ENCODE measurements around the gene CAPN13.

Gene CAPN13

GRCh38 chr2:30765876-30766470 lies 41.3 kb downstream of the CAPN13 start:
- H3K9me3 ChIP-seq (ENCODE audit: control insufficient read depth, low read length), result no peaks in the 10 kb centered on the region
- H3K27ac ChIP-seq (ENCODE audit: insufficient read depth, low read length, poor library complexity, severe bottlenecking), result no peak overlapping the region
- no peaks in the 10 kb centered on the region for H3K36me3 ChIP-seq (ENCODE audit: control insufficient read depth, insufficient read depth, low read length)
- no peaks in the 10 kb centered on the region for H3K27me3 ChIP-seq (replicated peaks; ENCODE audit: control insufficient read depth, insufficient read depth, low read length, poor library complexity, severe bottlenecking)
- no peaks in the 10 kb centered on the region for H3K4me1 ChIP-seq (ENCODE audit: control insufficient read depth, insufficient read depth, low read length, poor library complexity, severe bottlenecking)
- H3K4me3 ChIP-seq (ENCODE audit: insufficient read depth, low read depth, low read length, poor library complexity, severe bottlenecking), result no peak overlapping the region
- DNase-seq, result no peak

DNA sequence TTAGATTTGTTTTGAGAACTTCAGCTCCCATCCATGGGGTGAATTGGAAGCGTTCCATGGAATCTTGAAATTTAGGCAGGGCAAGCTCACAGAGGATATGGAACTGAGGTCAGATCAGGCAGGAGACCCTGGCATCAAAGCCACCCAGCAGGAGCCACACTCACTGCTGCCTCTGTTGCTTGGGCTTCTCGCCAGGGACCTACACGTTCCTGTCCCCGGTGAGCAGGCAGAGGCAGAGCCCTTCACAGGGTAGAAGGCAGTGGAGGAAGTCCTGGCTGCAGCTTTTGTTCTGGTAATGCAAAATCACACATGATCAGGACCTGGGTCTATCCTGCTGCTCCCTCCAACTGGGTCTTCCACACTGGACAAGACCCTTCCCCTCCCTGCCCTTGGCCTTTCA lies 42.1 kb downstream of the CAPN13 start:
- no peaks in the 10 kb centered on the region for H3K4me1 ChIP-seq (ENCODE audit: control insufficient read depth, insufficient read depth, low read length, poor library complexity, severe bottlenecking)
- H3K27ac ChIP-seq (ENCODE audit: insufficient read depth, low read length, poor library complexity, severe bottlenecking), result no peak overlapping the region
- no peaks in the 10 kb centered on the region for H3K36me3 ChIP-seq (ENCODE audit: control insufficient read depth, insufficient read depth, low read length)
- H3K27me3 ChIP-seq (replicated peaks; ENCODE audit: control insufficient read depth, insufficient read depth, low read length, poor library complexity, severe bottlenecking), result no peaks in the 10 kb centered on the region
- no peak overlapping the region for H3K4me3 ChIP-seq (ENCODE audit: insufficient read depth, low read depth, low read length, poor library complexity, severe bottlenecking)
- no peaks in the 10 kb centered on the region for H3K9me3 ChIP-seq (ENCODE audit: control insufficient read depth, low read length)
- DNase-seq, result no peak

- no peak overlapping the region for H3K4me3 ChIP-seq (ENCODE audit: insufficient read depth, low read depth, low read length, poor library complexity, severe bottlenecking)
- H3K9me3 ChIP-seq (ENCODE audit: control insufficient read depth, low read length), result no peaks in the 10 kb centered on the region
- H3K27ac ChIP-seq (ENCODE audit: insufficient read depth, low read length, poor library complexity, severe bottlenecking), result no peak overlapping the region
- DNase-seq, result no peak
- no peaks in the 10 kb centered on the region for H3K27me3 ChIP-seq (replicated peaks; ENCODE audit: control insufficient read depth, insufficient read depth, low read length, poor library complexity, severe bottlenecking)
- no peaks in the 10 kb centered on the region for H3K4me1 ChIP-seq (ENCODE audit: control insufficient read depth, insufficient read depth, low read length, poor library complexity, severe bottlenecking)
- no peaks in the 10 kb centered on the region for H3K36me3 ChIP-seq (ENCODE audit: control insufficient read depth, insufficient read depth, low read length)
Measured at GRCh38 chr2:30764021-30764800, 43.0 kb downstream of the CAPN13 start.

DNA sequence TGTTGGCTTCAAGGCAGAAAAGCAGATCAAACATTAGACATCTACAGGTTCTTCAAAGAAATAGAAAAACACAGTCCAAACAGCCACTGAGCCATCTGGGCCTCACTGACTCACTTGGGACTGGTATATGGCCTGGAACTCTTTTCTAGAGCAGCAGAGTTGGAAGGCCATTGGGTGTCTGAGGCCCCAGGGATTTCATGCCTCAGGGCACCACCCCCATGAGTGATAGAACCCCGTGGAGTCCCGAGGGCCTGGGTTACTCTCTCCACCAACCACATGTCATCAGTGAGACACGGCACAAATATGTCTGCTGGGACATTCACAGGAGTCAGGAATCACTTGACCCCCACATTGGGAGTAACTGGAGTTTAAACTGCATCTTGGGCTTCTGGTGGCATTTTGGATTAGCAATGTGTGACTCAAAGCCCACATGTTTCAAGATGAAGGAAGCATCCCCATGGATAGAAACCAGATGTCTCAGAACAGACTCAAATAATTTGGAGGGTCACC lies 44.0 kb downstream of the CAPN13 start:
- H3K27me3 ChIP-seq (replicated peaks; ENCODE audit: control insufficient read depth, insufficient read depth, low read length, poor library complexity, severe bottlenecking), result no peaks in the 10 kb centered on the region
- no peak overlapping the region for H3K4me3 ChIP-seq (ENCODE audit: insufficient read depth, low read depth, low read length, poor library complexity, severe bottlenecking)
- no peaks in the 10 kb centered on the region for H3K36me3 ChIP-seq (ENCODE audit: control insufficient read depth, insufficient read depth, low read length)
- no peak for DNase-seq
- H3K4me1 ChIP-seq (ENCODE audit: control insufficient read depth, insufficient read depth, low read length, poor library complexity, severe bottlenecking), result no peaks in the 10 kb centered on the region
- H3K27ac ChIP-seq (ENCODE audit: insufficient read depth, low read length, poor library complexity, severe bottlenecking), result no peak overlapping the region
- no peaks in the 10 kb centered on the region for H3K9me3 ChIP-seq (ENCODE audit: control insufficient read depth, low read length)

- Histone ChIP-seq H3K27ac (ENCODE audit: insufficient read depth, low read length, poor library complexity, severe bottlenecking) (no peak overlapping the region), H3K36me3 (ENCODE audit: control insufficient read depth, insufficient read depth, low read length) (no peaks in the 10 kb centered on the region), H3K4me3 (ENCODE audit: insufficient read depth, low read depth, low read length, poor library complexity, severe bottlenecking) (no peak overlapping the region), H3K27me3 (replicated peaks; ENCODE audit: control insufficient read depth, insufficient read depth, low read length, poor library complexity, severe bottlenecking) (no peaks in the 10 kb centered on the region), H3K4me1 (ENCODE audit: control insufficient read depth, insufficient read depth, low read length, poor library complexity, severe bottlenecking) (no peaks in the 10 kb centered on the region), H3K9me3 (ENCODE audit: control insufficient read depth, low read length) (no peaks in the 10 kb centered on the region)
- DNase-seq, result no peak
Measured at GRCh38 chr2:30761226-30761625, 46.0 kb downstream of the CAPN13 start.

DNA sequence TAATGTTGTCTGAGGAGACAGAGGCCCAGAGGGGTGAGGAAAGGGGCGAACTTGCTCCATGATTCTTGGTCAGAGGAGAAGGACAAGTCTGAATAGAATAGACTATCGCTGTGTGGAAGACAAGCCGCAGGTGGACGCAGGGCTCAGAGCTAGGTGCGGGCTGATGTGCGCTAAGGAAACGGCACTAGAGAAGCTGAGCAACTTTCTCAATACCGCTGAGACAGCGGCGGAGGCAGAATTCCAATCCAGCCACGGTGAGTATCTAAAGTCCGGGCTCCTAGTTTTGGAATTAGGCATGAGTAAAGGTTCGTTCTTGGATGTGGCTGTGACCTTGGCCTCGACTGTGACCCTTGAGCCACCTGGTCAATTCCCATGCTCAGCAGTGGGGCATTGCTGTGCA lies 47.8 kb downstream of the CAPN13 start:
- H3K9me3 ChIP-seq (ENCODE audit: control insufficient read depth, low read length), result no peaks in the 10 kb centered on the region
- H3K27ac ChIP-seq (ENCODE audit: insufficient read depth, low read length, poor library complexity, severe bottlenecking), result no peak overlapping the region
- no peaks in the 10 kb centered on the region for H3K27me3 ChIP-seq (replicated peaks; ENCODE audit: control insufficient read depth, insufficient read depth, low read length, poor library complexity, severe bottlenecking)
- H3K4me3 ChIP-seq (ENCODE audit: insufficient read depth, low read depth, low read length, poor library complexity, severe bottlenecking), result no peak overlapping the region
- no peaks in the 10 kb centered on the region for H3K36me3 ChIP-seq (ENCODE audit: control insufficient read depth, insufficient read depth, low read length)
- DNase-seq, result no peak
- H3K4me1 ChIP-seq (ENCODE audit: control insufficient read depth, insufficient read depth, low read length, poor library complexity, severe bottlenecking), result no peaks in the 10 kb centered on the region

DNA sequence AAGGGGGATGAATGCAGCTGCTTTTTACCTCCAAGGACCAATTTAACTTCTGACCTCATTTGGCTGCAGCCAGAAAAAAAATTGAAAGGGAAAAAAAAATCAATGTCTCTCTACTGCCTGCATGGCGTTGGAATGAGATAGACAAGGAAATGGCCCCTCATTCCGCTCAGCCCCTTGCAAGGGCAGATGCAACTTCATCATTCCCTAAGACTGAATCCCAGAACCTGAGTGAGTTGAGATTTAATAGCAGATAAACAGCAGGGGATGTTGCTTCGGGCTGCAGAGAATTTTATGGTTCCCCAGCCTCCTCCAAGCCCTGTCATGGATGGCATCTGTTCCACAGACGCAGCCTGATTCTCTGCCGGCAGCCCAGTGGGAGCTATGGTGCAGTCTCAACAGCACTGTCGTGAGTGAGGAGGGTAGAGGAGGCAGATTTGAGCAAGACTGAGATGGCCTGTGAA lies 49.0 kb downstream of the CAPN13 start:
- no peaks in the 10 kb centered on the region for H3K9me3 ChIP-seq (ENCODE audit: control insufficient read depth, low read length)
- no peak for DNase-seq
- no peaks in the 10 kb centered on the region for H3K4me1 ChIP-seq (ENCODE audit: control insufficient read depth, insufficient read depth, low read length, poor library complexity, severe bottlenecking)
- H3K4me3 ChIP-seq (ENCODE audit: insufficient read depth, low read depth, low read length, poor library complexity, severe bottlenecking), result no peak overlapping the region
- H3K27ac ChIP-seq (ENCODE audit: insufficient read depth, low read length, poor library complexity, severe bottlenecking), result no peak overlapping the region
- H3K36me3 ChIP-seq (ENCODE audit: control insufficient read depth, insufficient read depth, low read length), result no peaks in the 10 kb centered on the region
- H3K27me3 ChIP-seq (replicated peaks; ENCODE audit: control insufficient read depth, insufficient read depth, low read length, poor library complexity, severe bottlenecking), result no peaks in the 10 kb centered on the region

GRCh38 chr2:30757749-30758148 lies 49.5 kb downstream of the CAPN13 start:
- Histone ChIP-seq H3K9me3 (ENCODE audit: control insufficient read depth, low read length) (no peaks in the 10 kb centered on the region), H3K27ac (ENCODE audit: insufficient read depth, low read length, poor library complexity, severe bottlenecking) (no peak overlapping the region), H3K4me1 (ENCODE audit: control insufficient read depth, insufficient read depth, low read length, poor library complexity, severe bottlenecking) (no peaks in the 10 kb centered on the region), H3K4me3 (ENCODE audit: insufficient read depth, low read depth, low read length, poor library complexity, severe bottlenecking) (no peak overlapping the region), H3K36me3 (ENCODE audit: control insufficient read depth, insufficient read depth, low read length) (no peaks in the 10 kb centered on the region), H3K27me3 (replicated peaks; ENCODE audit: control insufficient read depth, insufficient read depth, low read length, poor library complexity, severe bottlenecking) (no peaks in the 10 kb centered on the region)
- no peak for DNase-seq

DNA sequence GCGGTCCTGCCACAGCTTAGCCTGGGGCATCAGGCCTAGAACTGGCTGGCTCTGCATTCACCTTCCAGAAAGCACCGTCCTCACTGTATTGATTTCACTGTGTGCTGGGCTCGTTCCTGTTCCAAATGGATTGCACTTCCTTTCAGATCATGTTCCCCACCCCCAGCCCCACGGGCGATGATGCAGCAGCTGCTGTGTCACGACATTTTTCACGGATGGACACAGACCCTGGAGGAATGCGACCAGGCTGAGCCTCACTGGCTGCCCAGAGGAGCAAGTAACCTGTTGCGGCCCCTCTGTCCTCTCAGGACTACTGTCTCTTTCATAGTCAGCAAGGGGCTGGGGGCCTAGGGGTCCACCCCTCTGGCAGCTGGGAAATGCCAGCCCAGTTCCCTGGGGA lies 50.3 kb downstream of the CAPN13 start:
- DNase-seq, result no peak
- no peaks in the 10 kb centered on the region for H3K9me3 ChIP-seq (ENCODE audit: control insufficient read depth, low read length)

DNA sequence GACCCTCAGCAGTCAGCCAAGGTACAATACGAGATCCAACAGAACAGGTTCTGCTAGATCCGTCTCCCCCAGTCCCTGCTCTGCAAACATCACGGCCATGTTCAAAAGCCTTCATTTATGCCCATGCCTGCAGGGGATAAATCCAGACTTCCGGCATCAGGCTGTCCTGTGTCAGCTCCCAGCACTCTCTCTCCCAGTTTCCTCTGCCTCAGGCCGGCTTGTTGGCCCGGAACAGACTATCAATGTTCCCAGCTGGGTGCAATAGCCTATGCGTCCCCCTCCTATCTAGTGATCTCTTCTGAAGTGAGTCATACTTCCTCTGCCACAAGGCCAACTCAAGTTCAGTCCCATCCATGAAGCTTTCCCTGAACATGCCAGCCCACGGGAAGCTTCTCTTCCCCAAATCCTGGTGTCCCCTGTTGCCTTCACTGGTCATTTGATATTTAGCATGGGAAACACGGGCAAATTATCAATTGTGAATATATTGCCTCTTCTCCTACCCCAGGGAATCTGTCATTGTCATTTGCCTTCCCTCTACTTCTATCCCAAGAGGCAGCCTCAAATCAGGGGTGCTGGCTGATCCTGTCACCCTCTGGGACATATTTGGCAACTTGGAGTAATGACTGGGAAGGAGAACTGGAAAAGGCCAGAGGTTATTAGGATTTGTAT lies 51.1 kb downstream of the CAPN13 start:
- H3K4me3 ChIP-seq (ENCODE audit: insufficient read depth, low read depth, low read length, poor library complexity, severe bottlenecking), result no peak overlapping the region
- no peaks in the 10 kb centered on the region for H3K27me3 ChIP-seq (replicated peaks; ENCODE audit: control insufficient read depth, insufficient read depth, low read length, poor library complexity, severe bottlenecking)
- no peaks in the 10 kb centered on the region for H3K9me3 ChIP-seq (ENCODE audit: control insufficient read depth, low read length)
- no peaks in the 10 kb centered on the region for H3K4me1 ChIP-seq (ENCODE audit: control insufficient read depth, insufficient read depth, low read length, poor library complexity, severe bottlenecking)
- no peak for DNase-seq
- H3K36me3 ChIP-seq (ENCODE audit: control insufficient read depth, insufficient read depth, low read length), result no peaks in the 10 kb centered on the region
- H3K27ac ChIP-seq (ENCODE audit: insufficient read depth, low read length, poor library complexity, severe bottlenecking), result no peak overlapping the region

More for the DNA sequence above, 50.3 kb downstream of the CAPN13 start:
- H3K4me3 ChIP-seq (ENCODE audit: insufficient read depth, low read depth, low read length, poor library complexity, severe bottlenecking), result no peak overlapping the region
- H3K36me3 ChIP-seq (ENCODE audit: control insufficient read depth, insufficient read depth, low read length), result no peaks in the 10 kb centered on the region
- H3K27ac ChIP-seq (ENCODE audit: insufficient read depth, low read length, poor library complexity, severe bottlenecking), result no peak overlapping the region
- no peaks in the 10 kb centered on the region for H3K4me1 ChIP-seq (ENCODE audit: control insufficient read depth, insufficient read depth, low read length, poor library complexity, severe bottlenecking)
- no peaks in the 10 kb centered on the region for H3K27me3 ChIP-seq (replicated peaks; ENCODE audit: control insufficient read depth, insufficient read depth, low read length, poor library complexity, severe bottlenecking)

Data from effector memory CD4-positive, alpha-beta T cell (primary cell).